ENCODE measurements around the gene MYH7.

DNA sequence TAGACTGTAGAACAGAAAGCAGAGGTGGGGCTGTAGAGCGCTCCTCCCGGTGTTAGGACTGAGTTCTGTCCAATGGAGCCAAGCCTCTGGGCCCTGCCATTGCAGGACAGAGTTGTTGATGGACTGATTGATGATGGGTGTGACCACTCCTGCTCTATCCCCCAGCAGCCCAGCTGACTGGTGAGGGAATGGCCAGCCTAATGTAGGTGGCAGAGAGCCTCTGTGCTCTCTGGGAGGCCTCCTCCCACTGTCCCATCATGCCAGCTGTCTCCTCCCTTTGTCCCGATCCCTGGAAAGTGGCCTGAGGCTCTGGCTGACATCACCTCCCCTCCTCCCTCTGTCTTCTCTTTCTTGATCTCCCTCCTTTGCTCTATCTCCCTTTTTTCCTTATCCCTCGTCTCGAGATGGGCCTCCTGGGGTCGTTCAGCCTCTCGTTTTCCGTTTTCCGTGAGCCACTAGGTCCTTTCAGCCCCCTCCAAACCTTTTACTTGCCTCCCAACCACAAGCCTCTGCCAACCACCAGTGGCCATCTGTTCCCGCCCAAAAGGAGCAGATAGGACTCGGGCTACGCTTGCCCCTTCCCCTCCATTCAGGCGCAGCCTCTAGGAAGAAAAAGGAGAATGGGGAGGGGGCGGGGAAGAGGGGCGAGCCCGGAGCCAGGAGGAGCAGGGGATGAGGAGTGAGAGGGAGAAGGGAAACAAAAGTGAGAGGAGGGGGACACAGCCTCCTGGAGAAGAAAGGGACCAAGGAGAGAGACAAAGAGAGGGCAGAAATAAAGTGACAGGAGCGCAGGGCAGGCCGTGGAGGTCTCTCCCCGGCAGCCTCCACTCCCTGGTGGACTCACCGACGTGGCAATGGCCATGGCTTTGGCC, 71.1 kb downstream of the MYH7 start:
- TF ChIP-seq, protein P1, sequence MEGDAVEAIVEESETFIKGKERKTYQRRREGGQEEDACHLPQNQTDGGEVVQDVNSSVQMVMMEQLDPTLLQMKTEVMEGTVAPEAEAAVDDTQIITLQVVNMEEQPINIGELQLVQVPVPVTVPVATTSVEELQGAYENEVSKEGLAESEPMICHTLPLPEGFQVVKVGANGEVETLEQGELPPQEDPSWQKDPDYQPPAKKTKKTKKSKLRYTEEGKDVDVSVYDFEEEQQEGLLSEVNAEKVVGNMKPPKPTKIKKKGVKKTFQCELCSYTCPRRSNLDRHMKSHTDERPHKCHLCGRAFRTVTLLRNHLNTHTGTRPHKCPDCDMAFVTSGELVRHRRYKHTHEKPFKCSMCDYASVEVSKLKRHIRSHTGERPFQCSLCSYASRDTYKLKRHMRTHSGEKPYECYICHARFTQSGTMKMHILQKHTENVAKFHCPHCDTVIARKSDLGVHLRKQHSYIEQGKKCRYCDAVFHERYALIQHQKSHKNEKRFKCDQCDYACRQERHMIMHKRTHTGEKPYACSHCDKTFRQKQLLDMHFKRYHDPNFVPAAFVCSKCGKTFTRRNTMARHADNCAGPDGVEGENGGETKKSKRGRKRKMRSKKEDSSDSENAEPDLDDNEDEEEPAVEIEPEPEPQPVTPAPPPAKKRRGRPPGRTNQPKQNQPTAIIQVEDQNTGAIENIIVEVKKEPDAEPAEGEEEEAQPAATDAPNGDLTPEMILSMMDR (IDR thresholded peaks at IDR 0.05), result no peak
- TF ChIP-seq POLR2A (IDR thresholded peaks at IDR 0.05), result no peak
